GM18907 (cell line): Measurements from ENCODE around the gene KIAA0513.

ENCODE experiments used
- ATAC-seq: cut with Tn5 transposase; IDR thresholded peaks from one replicate; pipeline ENCODE4 v1.9.1; 2021; ENCODE audit warnings: mild to moderate bottlenecking, moderate library complexity; ENCODE audit not compliant: unreplicated experiment

Gene KIAA0513

GRCh38 chr16:85126705-85127378, 99.2 kb downstream of the KIAA0513 start:
- ATAC-seq = no peak

GRCh38 chr16:85127379-85127723, 99.8 kb downstream of the KIAA0513 start:
- ATAC-seq = no peak

GRCh38 chr16:85128079-85128837, 100.7 kb downstream of the KIAA0513 start:
- ATAC-seq = no peak

- no peak for ATAC-seq
These were observed 102.5 kb downstream of the KIAA0513 start for GRCh38 chr16:85129876-85130704.

- no peak for ATAC-seq
These were observed 103.1 kb downstream of the KIAA0513 start for GRCh38 chr16:85130705-85131028.

- ATAC-seq = no peak
These were observed 105.1 kb downstream of the KIAA0513 start for GRCh38 chr16:85132456-85133289.

- no peak for ATAC-seq
These were observed 105.7 kb downstream of the KIAA0513 start for GRCh38 chr16:85133290-85133599.

- no peak for ATAC-seq
These were observed 106.6 kb downstream of the KIAA0513 start for GRCh38 chr16:85134076-85134788.

GRCh38 chr16:85134789-85135142, 107.2 kb downstream of the KIAA0513 start:
- no peak for ATAC-seq

GRCh38 chr16:85136213-85136701, 108.7 kb downstream of the KIAA0513 start:
- ATAC-seq = no peak

- no peak for ATAC-seq
These were observed 109.2 kb downstream of the KIAA0513 start for GRCh38 chr16:85136702-85137322.

- ATAC-seq = no peak
These were observed 109.9 kb downstream of the KIAA0513 start for GRCh38 chr16:85137323-85138072.

GRCh38 chr16:85138073-85138824, 110.7 kb downstream of the KIAA0513 start:
- no peak for ATAC-seq

- no peak for ATAC-seq
These were observed 111.4 kb downstream of the KIAA0513 start for GRCh38 chr16:85138825-85139627.

- ATAC-seq = no peak
These were observed 112.3 kb downstream of the KIAA0513 start for GRCh38 chr16:85139881-85140339.

- no peak for ATAC-seq
These were observed 112.9 kb downstream of the KIAA0513 start for GRCh38 chr16:85140455-85141012.

GRCh38 chr16:85141491-85142128, 114.0 kb downstream of the KIAA0513 start:
- ATAC-seq = no peak
